Lung (tissue), 12 donors: ENCODE results near the gene IQCK. TPM values are rescaled to one million over a fixed set of nuclear protein-coding genes. Genes with fewer than 3 reads are reported as not detected.

Experiments used
- ATAC-seq: fragments of 200-7000 bp; cut with Tn5 transposase; one replicate; pipeline ENCODE4 v1.9.1; 2020; ENCODE audit warnings: moderate number of reproducible peaks; ENCODE audit not compliant: insufficient read depth, low FRiP score
- DNase-seq, 3 donors: peaks; one replicate each; pipeline ENCODE4 v3.0.0-alpha.2; 2013 to 2017
- H3K27ac ChIP-seq, 2 donors: one replicate each; pipeline ENCODE4 v1.5.1; 2013; ENCODE audit warnings: mild to moderate bottlenecking in 2 of 2, moderate library complexity in 2 of 2, control low read depth in 1 of 2, inconsistent platforms in 1 of 2, low read depth in 1 of 2, low read length in 1 of 2
- H3K27me3 ChIP-seq, 3 donors: one replicate each; pipeline ENCODE4 v1.5.1; 2013; ENCODE audit warnings: low read length in 2 of 3; ENCODE audit not compliant: control insufficient read depth in 3 of 3, insufficient read depth in 3 of 3
- H3K36me3 ChIP-seq, 4 donors: one replicate each; pipeline ENCODE4 v1.5.1; 2013; ENCODE audit warnings: low read length in 4 of 4, mild to moderate bottlenecking in 1 of 4, moderate library complexity in 1 of 4; ENCODE audit not compliant: control insufficient read depth in 4 of 4, insufficient read depth in 4 of 4
- H3K4me1 ChIP-seq, 5 donors: one replicate each; pipeline ENCODE4 v1.5.1; 2013; ENCODE audit warnings: low read length in 5 of 5, mild to moderate bottlenecking in 2 of 5, moderate library complexity in 1 of 5; ENCODE audit not compliant: control insufficient read depth in 5 of 5, insufficient read depth in 5 of 5
- H3K4me3 ChIP-seq: one replicate; pipeline ENCODE4 v1.5.1; 2013; ENCODE audit warnings: mild to moderate bottlenecking, control low read depth, moderate library complexity
- H3K9ac ChIP-seq, 2 donors: one replicate each; pipeline ENCODE4 v1.5.1; 2013; ENCODE audit warnings: low read length in 2 of 2, control low read depth in 1 of 2; ENCODE audit not compliant: insufficient read depth in 1 of 2
- H3K9me3 ChIP-seq, 4 donors: one replicate each; pipeline ENCODE4 v1.5.1; 2013; ENCODE audit warnings: low read length in 3 of 4, mild to moderate bottlenecking in 1 of 4, moderate library complexity in 1 of 4; ENCODE audit not compliant: control insufficient read depth in 4 of 4, insufficient read depth in 3 of 4
- WGBS, 2 donors: extraction: QIAGEN DNeasy Blood & Tissue Kit; methylation state at CpG; one replicate each; pipeline ENCODE4 v1.1.7; 2013; 5-methylcytosine and 5-hydroxymethylcytosine counted together
- polyA plus RNA-seq, 2 donors: library from polyadenylated mRNA; stranded (reverse); fragments of 200-250 nt; gene quantifications; one replicate each; pipeline ENCODE4 v1.2.1, GENCODE V29; 2013
- total RNA-seq, 2 donors: library from RNA; depleted of rRNA in 1 of 2; stranded (reverse); fragments of >200 nt in 1 of 2; gene quantifications; one replicate each; pipeline ENCODE4 v1.2.1, GENCODE V29; 2014 to 2021
- TF ChIP-seq, protein P1 (sequence below): IDR thresholded peaks from 2 replicates; pipeline ENCODE4 v1.5.1; 2012; ENCODE audit warnings: mild to moderate bottlenecking; ENCODE audit errors: control extremely low read depth, extremely low read depth
- donor health status: control.
- donor health status: control.
- donor health status: Bipolar disorder and iron deficiency.
- donor health status: healthy.
- donor health status: DM: yes; HTN: yes; CAD: no.

The IQCK gene
- total and polyA plus RNA-seq, 4 donors: 12.7 to 27.0 (median 20.4) TPM

DNA sequence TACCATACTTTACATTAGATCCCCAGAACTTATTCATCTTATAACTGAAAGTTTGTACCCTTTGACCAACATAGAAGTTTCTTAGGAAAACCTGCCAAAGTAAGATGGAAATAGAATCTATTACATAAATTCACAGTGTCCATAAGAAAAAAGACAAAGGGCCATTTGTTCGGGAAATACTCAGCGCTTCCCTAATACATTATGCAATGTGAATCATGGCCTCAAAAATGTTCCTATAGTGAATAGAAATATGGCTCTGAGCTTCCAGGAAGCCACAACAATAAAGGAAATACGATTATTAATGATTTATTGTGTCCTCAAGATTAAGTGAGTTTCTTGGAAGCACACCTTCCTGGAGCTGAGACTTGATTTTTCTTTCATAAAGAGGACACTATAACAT, 115.1 kb downstream of the IQCK start:
- 68 to 71% methylated on average over 3 of the region's 3 CpGs for WGBS, 2 donors
- DNase-seq (no peak), ATAC-seq (no peak)
- TF ChIP-seq, protein P1, sequence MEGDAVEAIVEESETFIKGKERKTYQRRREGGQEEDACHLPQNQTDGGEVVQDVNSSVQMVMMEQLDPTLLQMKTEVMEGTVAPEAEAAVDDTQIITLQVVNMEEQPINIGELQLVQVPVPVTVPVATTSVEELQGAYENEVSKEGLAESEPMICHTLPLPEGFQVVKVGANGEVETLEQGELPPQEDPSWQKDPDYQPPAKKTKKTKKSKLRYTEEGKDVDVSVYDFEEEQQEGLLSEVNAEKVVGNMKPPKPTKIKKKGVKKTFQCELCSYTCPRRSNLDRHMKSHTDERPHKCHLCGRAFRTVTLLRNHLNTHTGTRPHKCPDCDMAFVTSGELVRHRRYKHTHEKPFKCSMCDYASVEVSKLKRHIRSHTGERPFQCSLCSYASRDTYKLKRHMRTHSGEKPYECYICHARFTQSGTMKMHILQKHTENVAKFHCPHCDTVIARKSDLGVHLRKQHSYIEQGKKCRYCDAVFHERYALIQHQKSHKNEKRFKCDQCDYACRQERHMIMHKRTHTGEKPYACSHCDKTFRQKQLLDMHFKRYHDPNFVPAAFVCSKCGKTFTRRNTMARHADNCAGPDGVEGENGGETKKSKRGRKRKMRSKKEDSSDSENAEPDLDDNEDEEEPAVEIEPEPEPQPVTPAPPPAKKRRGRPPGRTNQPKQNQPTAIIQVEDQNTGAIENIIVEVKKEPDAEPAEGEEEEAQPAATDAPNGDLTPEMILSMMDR: no peak
- Histone ChIP-seq H3K27ac (no peak overlapping the region), H3K9me3 (peaks cover 0 to 2% (median 0%) of the 10 kb centered on the region in 4 donors), H3K27me3 (no peaks in the 10 kb centered on the region), H3K4me1 (peaks cover 0 to 7% (median 0%) of the 10 kb centered on the region in 5 donors), H3K36me3 (peaks cover 0 to 2% (median 0%) of the 10 kb centered on the region in 4 donors), H3K9ac (no peak overlapping the region), H3K4me3 (no peak overlapping the region)

- Histone ChIP-seq H3K9ac (no peak overlapping the region), H3K4me1 (peaks cover 0 to 7% (median 0%) of the 10 kb centered on the region in 5 donors), H3K27me3 (no peaks in the 10 kb centered on the region), H3K9me3 (peaks cover 0 to 2% (median 0%) of the 10 kb centered on the region in 4 donors), H3K4me3 (no peak overlapping the region), H3K27ac (no peak overlapping the region), H3K36me3 (peaks cover 0 to 2% (median 0%) of the 10 kb centered on the region in 4 donors)
- WGBS, 2 donors: 94 to 97% methylated on average over 5 of the region's 5 CpGs
- DNase-seq (no peak), ATAC-seq (no peak)
- TF ChIP-seq, protein P1: no peak
Measured at GRCh38 chr16:19833581-19833980, 115.5 kb downstream of the IQCK start.

DNA sequence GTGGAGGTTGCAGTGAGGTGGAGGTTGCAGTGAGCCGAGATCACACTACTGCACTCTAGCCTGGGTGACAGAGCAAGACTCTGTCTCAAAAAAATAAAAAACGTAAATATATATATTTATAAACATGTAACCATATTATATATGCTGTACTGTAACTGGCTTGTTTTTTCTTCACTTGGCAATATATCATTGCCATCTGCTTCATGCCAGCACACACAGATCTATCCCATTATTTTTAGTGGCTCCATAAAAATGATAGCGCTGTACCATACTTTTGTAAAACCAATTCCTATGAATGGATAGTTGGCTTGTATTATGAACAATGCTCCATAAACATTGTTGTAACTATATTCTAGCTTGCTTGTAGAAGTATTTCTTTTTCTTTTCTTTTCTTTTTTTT, 117.1 kb downstream of the IQCK start:
- TF ChIP-seq, protein P1: no peak
- WGBS, 2 donors: 94 to 96% methylated on average over 3 of the region's 3 CpGs
- ATAC-seq: no peak

DNA sequence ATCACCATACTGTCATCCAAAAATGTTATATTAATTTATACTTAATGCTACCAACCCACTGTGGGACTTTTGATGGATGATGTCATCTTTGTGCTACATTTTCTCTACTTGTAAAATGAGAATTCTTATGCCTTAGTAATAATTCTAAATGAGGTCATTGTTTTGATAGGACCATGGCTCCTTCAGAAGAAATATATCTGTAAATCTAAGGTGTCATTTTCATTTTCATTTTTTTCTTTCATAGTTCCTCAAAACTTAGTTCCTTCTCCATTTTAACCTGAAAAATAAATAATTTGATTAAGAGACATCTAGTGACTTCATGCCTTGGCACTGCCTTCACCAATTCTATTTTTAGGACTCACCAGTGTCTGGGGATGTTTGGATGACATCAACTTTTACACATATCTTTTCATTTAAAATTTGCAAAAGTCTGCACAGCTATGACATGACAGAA, 117.9 kb downstream of the IQCK start:
- H3K4me3 ChIP-seq: no peak overlapping the region
- H3K27me3 ChIP-seq: no peaks in the 10 kb centered on the region
- ATAC-seq (no peak), DNase-seq (no peak)
- no peak overlapping the region for H3K27ac ChIP-seq
- H3K9ac ChIP-seq: no peak overlapping the region
- peaks cover 0 to 2% (median 0%) of the 10 kb centered on the region in 4 donors for H3K9me3 ChIP-seq
- TF ChIP-seq, protein P1: no peak
- H3K36me3 ChIP-seq: no peaks in the 10 kb centered on the region
- H3K4me1 ChIP-seq: peaks cover 0 to 6% (median 5%) of the 10 kb centered on the region in 5 donors

More for the DNA sequence above, 117.1 kb downstream of the IQCK start:
- peaks cover 0 to 2% (median 0%) of the 10 kb centered on the region in 4 donors for H3K9me3 ChIP-seq
- no peak overlapping the region for H3K4me3 ChIP-seq
- no peak overlapping the region for H3K9ac ChIP-seq
- peaks cover 0 to 7% (median 0%) of the 10 kb centered on the region in 5 donors for H3K4me1 ChIP-seq
- DNase-seq: no peak
- H3K27me3 ChIP-seq: no peaks in the 10 kb centered on the region
- no peaks in the 10 kb centered on the region for H3K36me3 ChIP-seq
- H3K27ac ChIP-seq: no peak overlapping the region
